Measurements from ENCODE around the gene C1R. TPM values are rescaled to one million over a fixed set of nuclear protein-coding genes. Genes with fewer than 3 reads are reported as not detected.

C1R gene
- 100 to 1,000 TPM; 265 to 697 (median 433) TPM for total RNA-seq

- TF ChIP-seq CTCF (IDR thresholded peaks at IDR 0.05; ENCODE audit: low read depth): no peak
These were observed at the start of gene C1R for GRCh38 chr12:7092229-7092985. C1R (minus strand) TSS chr12:7092445; CDS start chr12:7092388, 57 bp downstream.

- no peak for TF ChIP-seq CTCF (IDR thresholded peaks at IDR 0.05; ENCODE audit: low read depth)
These were observed 49.2 kb upstream of the C1R start for GRCh38 chr12:7141351-7142005.

GRCh38 chr12:7139200-7139599, 47.0 kb upstream of the C1R start:
- TF ChIP-seq CTCF (IDR thresholded peaks at IDR 0.05; ENCODE audit: low read depth): no peak

GRCh38 chr12:7137908-7138307, 45.7 kb upstream of the C1R start:
- no peak for TF ChIP-seq CTCF (IDR thresholded peaks at IDR 0.05; ENCODE audit: low read depth)

GRCh38 chr12:7136676-7137075, 44.4 kb upstream of the C1R start:
- TF ChIP-seq CTCF (IDR thresholded peaks at IDR 0.05; ENCODE audit: low read depth): no peak

- no peak for TF ChIP-seq CTCF (IDR thresholded peaks at IDR 0.05; ENCODE audit: low read depth)
These were observed 43.8 kb upstream of the C1R start for GRCh38 chr12:7136071-7136470.

GRCh38 chr12:7134396-7135166, 42.3 kb upstream of the C1R start:
- TF ChIP-seq CTCF (IDR thresholded peaks at IDR 0.05; ENCODE audit: low read depth): no peak
